T-helper 1 cell (primary cell): ENCODE data around the gene ZNF185.

Experiments
- DNase-seq, 5 donors: peaks; one replicate each; pipeline ENCODE4 v3.0.0-alpha.2; 2012 to 2020

The ZNF185 gene

GRCh38 chrX:152918707-152919106, 20.8 kb downstream of the ZNF185 start:
- no peak for DNase-seq

GRCh38 chrX:152923599-152923998, 25.7 kb downstream of the ZNF185 start:
- no peak for DNase-seq

GRCh38 chrX:152925835-152926234, 28.0 kb downstream of the ZNF185 start:
- DNase-seq, result no peak

GRCh38 chrX:152926279-152926678, 28.4 kb downstream of the ZNF185 start:
- peak in 2 of 5 donors; percentile 6 to 47 for DNase-seq

DNA sequence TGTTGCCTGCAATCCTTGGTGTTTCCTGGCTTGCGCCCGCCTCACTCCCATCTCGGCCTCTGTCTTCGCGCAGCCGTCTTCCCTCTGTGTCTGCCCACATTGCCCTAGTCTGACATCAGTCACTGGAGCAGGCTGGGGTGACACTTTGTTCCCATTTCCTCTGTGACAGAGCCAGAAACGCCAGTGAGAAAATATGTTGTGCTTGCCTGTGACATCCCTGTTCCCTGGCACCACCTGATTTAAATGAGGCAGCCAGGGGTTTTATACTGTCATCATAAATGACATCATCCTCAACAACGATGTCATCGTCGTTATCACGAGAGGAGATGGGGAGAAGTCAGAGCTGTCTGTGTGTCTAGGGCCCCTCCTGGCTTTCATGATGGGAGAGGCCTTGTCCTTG, 29.1 kb downstream of the ZNF185 start:
- no peak for DNase-seq

GRCh38 chrX:152927858-152928760, 30.2 kb downstream of the ZNF185 start:
- DNase-seq, result no peak

DNA sequence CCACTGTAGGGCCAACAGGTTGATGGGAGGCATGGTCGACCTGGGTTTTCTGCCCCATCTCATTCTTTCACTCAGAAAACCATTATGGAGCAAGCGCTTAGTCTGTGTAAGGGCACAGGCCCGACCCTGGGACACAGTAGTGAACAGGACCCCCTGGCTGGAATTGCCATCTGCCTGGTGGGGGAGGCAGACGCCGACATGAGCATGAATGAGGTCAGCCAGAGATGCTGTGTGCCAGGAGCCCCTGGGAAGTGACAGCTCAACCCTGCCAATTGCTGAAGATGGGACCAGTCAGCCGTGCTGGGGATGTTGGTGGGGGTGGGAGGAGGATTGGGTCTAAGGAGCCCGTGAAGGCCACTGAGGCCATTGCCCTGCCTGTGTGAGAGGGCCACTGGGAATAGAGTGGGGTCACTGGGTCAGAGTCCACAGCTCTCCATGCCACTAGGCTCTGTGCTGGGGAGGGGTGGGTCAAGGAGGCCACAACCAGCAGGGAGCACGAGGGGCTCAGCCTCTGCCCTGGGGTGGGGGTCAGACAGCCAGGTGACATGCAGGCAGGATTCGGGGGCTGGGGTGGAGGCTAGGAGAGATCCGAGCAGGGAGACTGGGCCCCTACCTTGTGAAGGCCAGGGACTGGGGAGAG, 31.0 kb downstream of the ZNF185 start:
- no peak for DNase-seq

DNA sequence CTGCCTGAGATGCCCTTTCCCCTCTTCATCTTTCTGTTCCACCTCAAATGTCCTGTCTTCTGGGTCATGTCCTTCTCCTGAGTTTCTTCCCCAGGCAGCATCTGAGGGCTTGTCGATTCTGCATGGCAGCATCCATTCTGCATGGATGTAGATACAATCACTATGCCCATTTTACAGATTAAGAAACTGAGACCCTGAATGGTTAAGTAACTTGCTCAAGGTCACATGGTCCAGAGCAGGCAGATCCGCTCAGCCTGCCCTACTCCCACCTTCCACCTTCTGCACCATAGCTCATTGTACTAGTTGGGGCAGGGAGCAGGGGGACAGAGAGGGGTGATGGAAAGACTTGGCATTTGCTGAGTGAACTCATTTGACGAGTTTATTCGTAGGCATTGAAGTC, 32.0 kb downstream of the ZNF185 start:
- DNase-seq, result no peak

DNA sequence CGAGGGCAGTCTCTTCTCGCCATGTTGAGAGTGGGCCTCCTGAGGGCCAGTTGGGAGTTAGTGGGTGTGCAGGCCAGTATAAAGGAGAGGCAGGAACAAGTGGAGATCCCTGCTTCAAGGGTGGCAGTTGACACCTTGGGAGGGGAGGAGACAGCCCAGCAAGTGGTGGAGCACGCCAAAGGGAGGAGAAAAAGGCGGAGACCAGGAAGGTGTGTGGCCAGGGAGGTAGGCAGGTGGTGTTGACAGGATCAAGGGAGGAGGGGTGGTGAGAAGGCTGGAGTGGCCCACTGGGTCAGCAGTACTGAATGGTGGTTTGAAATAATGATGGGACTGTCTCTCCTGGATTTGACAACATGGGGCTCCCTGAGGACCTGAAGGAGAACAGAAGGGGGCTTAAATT, 32.6 kb downstream of the ZNF185 start:
- no peak for DNase-seq

DNA sequence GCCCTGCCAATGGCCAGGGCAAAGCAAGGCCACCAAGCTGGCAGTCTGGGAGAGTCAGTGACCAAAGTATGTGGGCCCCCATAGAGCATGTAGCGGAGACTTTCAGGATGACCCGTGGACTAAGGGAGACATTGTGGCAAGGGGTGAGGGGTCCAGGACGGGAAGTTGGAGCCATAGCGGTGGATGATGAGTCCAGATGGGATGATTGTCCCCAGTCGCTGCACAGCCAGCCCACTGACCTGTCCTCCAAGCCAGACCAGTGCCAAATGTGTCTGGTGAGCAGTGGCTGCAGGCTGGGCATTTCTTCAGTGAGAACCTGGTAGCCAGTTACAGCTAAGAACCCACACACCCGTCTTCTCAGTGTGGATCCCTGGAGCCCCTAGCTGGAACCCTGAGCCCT, 34.3 kb downstream of the ZNF185 start:
- no peak for DNase-seq

- DNase-seq, result no peak
Observed at GRCh38 chrX:152932598-152933175, 34.8 kb downstream of the ZNF185 start.

DNA sequence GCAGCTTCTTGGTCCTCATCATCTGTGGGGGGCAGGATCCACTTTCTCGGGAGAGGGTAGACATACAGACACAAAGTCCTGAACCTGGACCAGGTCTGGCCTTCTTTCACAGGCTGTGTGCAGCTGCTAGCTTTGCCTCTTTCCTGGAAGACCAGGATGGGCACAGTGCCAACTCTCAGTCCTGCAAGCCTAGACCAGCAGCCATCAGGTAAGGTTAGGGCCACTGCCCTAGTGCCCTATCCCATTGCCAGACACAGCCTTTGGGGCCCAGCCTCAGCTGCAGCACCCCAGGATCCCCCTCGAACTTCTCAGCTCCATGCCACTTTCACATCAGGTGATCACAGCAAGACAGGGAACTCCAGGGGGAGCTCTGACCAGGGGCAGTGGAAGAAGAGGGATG, 38.4 kb downstream of the ZNF185 start:
- no peak for DNase-seq

DNA sequence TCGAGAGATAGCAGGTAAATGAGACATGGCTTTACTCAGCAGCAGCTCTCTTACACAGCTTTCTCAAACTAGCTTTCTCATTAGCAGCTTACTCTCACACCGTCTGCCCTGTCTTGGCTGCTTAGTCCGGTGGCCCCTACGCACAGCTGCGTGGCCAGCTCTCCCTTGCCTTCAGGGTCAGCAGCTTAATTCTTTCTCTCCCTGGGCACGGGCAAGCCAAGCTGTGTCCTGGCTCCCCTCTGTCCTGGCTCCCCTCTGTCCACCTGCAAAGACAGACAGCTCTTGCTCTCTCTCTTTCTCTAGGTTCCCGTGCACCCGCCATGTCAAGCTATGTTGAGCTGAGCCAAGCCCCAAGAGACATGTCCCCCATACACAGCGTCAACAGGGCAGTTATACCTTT, 39.4 kb downstream of the ZNF185 start:
- DNase-seq, result no peak

DNA sequence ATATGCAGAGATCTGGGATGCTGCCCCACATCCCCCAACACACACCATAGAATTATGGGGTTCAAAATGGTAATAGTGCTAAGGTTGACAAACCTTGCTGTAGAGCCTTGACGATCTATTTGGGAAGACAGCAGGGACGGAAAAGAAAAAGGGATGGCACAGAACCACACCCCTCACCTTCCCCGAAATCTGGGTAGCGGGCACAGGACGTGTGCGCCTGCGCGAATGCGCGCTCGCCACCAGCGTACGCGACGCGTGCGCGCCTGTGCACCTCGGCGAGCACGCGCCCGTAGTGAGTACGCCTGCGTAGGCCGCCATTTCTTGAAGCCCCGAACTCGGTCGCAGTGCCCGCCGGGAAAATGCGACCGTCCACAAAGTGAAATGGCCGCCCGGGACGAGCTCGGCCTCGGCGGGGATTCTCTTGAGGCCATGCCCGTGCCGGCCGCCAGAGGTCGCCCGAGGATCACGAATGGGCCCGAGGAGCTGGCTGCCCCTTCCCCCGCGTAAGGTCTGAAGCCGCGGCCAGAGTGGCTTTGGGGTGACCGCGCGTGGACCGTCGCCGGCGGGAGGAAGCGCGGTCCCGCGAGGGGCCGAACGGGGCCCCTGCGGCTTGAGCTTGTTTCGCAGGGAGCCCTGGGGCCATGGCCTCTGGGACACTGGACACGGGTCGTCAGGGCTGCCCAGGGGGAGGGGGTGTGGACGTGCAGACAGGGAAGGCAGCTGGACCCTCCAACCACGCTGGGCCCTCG, 43.6 kb downstream of the ZNF185 start:
- DNase-seq, result peak; percentile 76 to 93 (median 84)

GRCh38 chrX:152942077-152942442, 44.2 kb downstream of the ZNF185 start:
- no peak for DNase-seq

- no peak for DNase-seq
Observed at GRCh38 chrX:152943826-152944225, 46.0 kb downstream of the ZNF185 start.

DNA sequence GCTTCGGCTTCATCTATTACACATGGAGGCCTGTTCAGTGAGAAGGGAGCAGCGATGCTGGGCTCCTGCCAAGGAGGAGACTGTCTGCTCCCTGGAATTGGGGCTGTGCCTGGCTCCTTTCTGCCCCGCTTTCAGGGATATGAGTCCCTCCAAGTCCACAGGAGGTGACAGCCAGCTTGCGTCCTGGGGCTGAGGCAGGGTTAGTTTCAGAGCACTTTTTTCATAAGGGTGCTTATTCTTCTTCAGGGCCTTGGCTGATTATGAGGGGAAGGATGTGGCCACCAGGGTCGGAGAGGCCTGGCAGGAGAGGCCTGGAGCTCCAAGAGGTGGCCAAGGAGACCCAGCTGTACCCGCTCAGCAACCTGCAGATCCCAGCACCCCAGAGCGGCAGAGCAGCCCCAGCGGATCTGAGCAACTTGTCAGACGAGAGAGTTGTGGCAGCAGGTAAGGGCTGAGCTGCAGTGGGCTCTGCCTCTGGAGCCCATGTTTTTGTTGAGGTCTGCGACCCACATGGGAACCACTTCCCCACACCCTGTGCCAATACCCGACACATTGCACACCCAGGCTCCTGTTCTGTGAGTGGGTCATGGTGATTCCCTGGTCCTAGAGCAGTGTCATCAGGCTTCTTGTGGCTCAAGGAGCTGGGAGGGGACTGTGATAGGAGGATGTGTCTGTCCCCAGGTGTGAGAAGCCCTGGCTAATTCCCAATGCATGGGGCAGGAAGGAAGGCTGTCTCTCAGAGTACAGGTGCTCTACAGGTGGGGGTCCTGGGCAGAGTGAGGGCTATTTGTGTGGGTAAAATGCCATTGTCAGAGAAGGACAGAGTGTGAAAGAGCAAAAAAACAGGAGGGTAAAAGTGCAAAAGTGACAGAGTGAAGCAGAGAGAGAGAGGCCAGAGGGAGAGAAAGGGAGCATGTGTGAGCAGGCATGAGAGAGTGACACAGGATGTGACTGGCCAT, 47.4 kb downstream of the ZNF185 start:
- DNase-seq, result no peak

DNA sequence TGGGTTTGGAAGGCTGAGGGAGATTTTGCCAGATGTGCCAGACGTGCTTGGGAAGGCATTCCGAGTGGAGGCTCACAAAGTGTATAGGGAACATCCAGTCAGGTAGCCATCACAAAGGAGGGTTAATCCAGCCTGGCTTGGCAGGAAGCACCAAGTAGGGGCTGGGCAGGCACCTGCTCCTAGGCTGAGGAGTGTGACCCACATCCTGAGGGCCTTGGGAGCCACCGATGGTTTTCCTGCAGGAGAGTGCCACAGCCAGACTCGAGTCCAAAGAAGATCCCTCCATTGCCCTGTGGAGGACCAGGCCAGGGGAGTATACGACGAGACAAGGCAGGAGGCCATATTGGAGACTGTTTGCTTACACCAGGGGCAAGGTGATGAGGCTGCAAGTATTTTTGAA, 48.8 kb downstream of the ZNF185 start:
- no peak for DNase-seq
